HepG2 (cell line): ENCODE measurements around the gene NLRC5. TPM values are rescaled to one million over a fixed set of nuclear protein-coding genes. Genes with fewer than 3 reads are reported as not detected.

ENCODE experiments used
- FOXA1 ChIP-seq, 2 experiments: fragments of 450-650 bp in 1 of 2; sonication (generic) in 1 of 2; formaldehyde crosslinking in 1 of 2; IDR thresholded peaks; 2 replicates each; pipeline versions ENCODE4 v1.4.0 to v1.6.1; 2016 to 2020; ENCODE audit warnings: missing genetic modification reagents in 1 of 2
- HDAC1 ChIP-seq: sonication (generic); formaldehyde crosslinking; IDR thresholded peaks from 2 replicates; pipeline ENCODE4 v1.5.1; 2020; ENCODE audit warnings: mild to moderate bottlenecking, missing genetic modification reagents
- PAWR ChIP-seq: sonication (generic); formaldehyde crosslinking; IDR thresholded peaks from 2 replicates; pipeline ENCODE4 v1.4.0; 2020; ENCODE audit warnings: missing genetic modification reagents, mild to moderate bottlenecking, borderline replicate concordance
- PAX8 ChIP-seq: sonication (generic); formaldehyde crosslinking; IDR thresholded peaks from 2 replicates; pipeline ENCODE4 v1.8.0; 2022; ENCODE audit warnings: mild to moderate bottlenecking, missing genetic modification reagents, borderline replicate concordance
- RNF2 ChIP-seq: fragments of 450-650 bp; conservative IDR thresholded peaks from 2 replicates; pipeline ENCODE4 v1.6.1; 2016; ENCODE audit warnings: low read depth
- SAP130 ChIP-seq: IDR thresholded peaks from 2 replicates; pipeline ENCODE4 v1.6.1; 2016; ENCODE audit warnings: low read depth
- SP4 ChIP-seq: sonication (generic); formaldehyde crosslinking; IDR thresholded peaks from 2 replicates; pipeline ENCODE4 v1.8.1; 2023; ENCODE audit warnings: mild to moderate bottlenecking, missing genetic modification reagents
- ZBTB8A ChIP-seq: sonication (generic); formaldehyde crosslinking; IDR thresholded peaks from 2 replicates; pipeline ENCODE4 v1.4.0; 2020; ENCODE audit warnings: mild to moderate bottlenecking, low read depth, missing genetic modification reagents, borderline replicate concordance
- ZNF547 ChIP-seq: sonication (generic); formaldehyde crosslinking; IDR thresholded peaks from 2 replicates; pipeline ENCODE4 v1.5.1; 2020; ENCODE audit warnings: mild to moderate bottlenecking, missing genetic modification reagents
- ZNF556 ChIP-seq: sonication (generic); formaldehyde crosslinking; IDR thresholded peaks from 2 replicates; pipeline ENCODE4 v1.4.0; 2020; ENCODE audit warnings: mild to moderate bottlenecking, missing genetic modification reagents, borderline replicate concordance
- polyA plus RNA-seq, 8 experiments: library from polyadenylated mRNA; depleted of rRNA in 3 of 8; stranded (reverse) in 7 of 8; unstranded in 1 of 8; fragments of >200 nt; fragmentation: Illumina TruSeq in 4 of 8; extraction: Trizol in 4 of 8; gene quantifications; 2 replicates each; pipeline versions ENCODE4 v1.2.1 to v1.2.3, GENCODE V29; 2011 to 2016; ENCODE audit warnings: low read depth in 4 of 8, missing spikeins in 1 of 8, mixed read lengths in 1 of 8; ENCODE audit not compliant: insufficient read depth in 1 of 8
- total RNA-seq, 5 experiments: library from RNA; depleted of rRNA; stranded (reverse); fragments of >200 nt; fragmentation: Illumina TruSeq; extraction: Trizol; gene quantifications; 2 replicates each; pipeline ENCODE4 v1.2.3, GENCODE V29; 2016; ENCODE audit warnings: low read depth in 1 of 5
- TF ChIP-seq, protein P1 (sequence below): sonication (generic); formaldehyde crosslinking; IDR thresholded peaks from 2 replicates; pipeline ENCODE4 v1.5.0; 2020; ENCODE audit warnings: mild to moderate bottlenecking, missing genetic modification reagents, moderate library complexity
- TF ChIP-seq, protein P2 (sequence below): sonication (generic); formaldehyde crosslinking; IDR thresholded peaks from 2 replicates; pipeline ENCODE4 v1.4.0; 2020; ENCODE audit warnings: missing genetic modification reagents, borderline replicate concordance
- TF ChIP-seq, protein P3 (sequence below): sonication (generic); formaldehyde crosslinking; IDR thresholded peaks from 2 replicates; pipeline ENCODE4 v1.4.0; 2020; ENCODE audit warnings: missing genetic modification reagents
- TF ChIP-seq, protein P4 (sequence below): sonication (generic); formaldehyde crosslinking; IDR thresholded peaks from 2 replicates; pipeline ENCODE4 v1.9.0; 2022; ENCODE audit warnings: missing genetic modification reagents, mild to moderate bottlenecking, borderline replicate concordance
- TF ChIP-seq, protein P5 (sequence below): sonication (generic); formaldehyde crosslinking; IDR thresholded peaks from 2 replicates; pipeline ENCODE4 v1.5.0; 2020; ENCODE audit warnings: mild to moderate bottlenecking, missing genetic modification reagents

Gene NLRC5
- total and polyA plus RNA-seq, 2 of the 13 experiments (the other 11 are each of a cell fraction or from before 2014, with no cell fraction given): 6.3 to 12.7 TPM

DNA sequence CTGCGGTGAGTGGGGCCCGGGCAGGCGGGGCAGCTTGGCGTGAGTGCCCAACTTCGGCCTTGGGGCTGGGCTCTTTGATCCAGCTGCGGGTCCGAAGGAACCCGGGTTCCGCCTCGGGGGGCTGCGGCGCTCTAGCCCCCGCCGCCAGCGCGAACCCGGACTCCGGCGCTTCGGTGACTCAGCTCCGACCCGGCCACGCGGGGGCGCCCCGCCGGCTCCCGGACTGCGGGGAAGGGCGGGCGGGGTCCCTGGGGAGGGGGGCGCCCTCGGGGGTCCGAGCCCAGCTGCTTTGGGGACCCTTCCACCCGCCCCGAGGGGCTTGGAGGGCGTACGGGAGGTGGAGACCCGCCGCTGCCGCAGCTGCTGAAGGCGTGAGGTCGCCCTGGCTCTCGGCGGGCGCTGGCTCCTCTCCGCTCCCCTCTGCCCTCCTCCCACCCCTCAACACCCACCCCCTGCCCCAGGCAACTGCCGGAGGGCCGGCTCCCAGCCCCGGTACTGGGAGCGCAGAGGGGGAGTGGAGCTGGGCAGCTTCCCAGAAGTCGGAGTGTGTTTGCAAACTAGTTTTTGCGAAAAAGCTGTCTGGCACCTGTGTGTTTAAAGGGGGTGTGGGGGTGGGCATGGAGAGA is 103.5 kb downstream of the NLRC5 start (continued):
- 0 out of 2 replicates have a peak, but pooled peaks have one; percentile 22 for TF ChIP-seq PAX8 (CRISPR knock-in tag)
- no peak; the same call in 1 of the 2 replicates for TF ChIP-seq ZNF547 (CRISPR knock-in tag)
- TF ChIP-seq, protein P1, sequence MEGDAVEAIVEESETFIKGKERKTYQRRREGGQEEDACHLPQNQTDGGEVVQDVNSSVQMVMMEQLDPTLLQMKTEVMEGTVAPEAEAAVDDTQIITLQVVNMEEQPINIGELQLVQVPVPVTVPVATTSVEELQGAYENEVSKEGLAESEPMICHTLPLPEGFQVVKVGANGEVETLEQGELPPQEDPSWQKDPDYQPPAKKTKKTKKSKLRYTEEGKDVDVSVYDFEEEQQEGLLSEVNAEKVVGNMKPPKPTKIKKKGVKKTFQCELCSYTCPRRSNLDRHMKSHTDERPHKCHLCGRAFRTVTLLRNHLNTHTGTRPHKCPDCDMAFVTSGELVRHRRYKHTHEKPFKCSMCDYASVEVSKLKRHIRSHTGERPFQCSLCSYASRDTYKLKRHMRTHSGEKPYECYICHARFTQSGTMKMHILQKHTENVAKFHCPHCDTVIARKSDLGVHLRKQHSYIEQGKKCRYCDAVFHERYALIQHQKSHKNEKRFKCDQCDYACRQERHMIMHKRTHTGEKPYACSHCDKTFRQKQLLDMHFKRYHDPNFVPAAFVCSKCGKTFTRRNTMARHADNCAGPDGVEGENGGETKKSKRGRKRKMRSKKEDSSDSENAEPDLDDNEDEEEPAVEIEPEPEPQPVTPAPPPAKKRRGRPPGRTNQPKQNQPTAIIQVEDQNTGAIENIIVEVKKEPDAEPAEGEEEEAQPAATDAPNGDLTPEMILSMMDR (CRISPR knock-in tag): peak; percentile 72
- TF ChIP-seq, protein P2, sequence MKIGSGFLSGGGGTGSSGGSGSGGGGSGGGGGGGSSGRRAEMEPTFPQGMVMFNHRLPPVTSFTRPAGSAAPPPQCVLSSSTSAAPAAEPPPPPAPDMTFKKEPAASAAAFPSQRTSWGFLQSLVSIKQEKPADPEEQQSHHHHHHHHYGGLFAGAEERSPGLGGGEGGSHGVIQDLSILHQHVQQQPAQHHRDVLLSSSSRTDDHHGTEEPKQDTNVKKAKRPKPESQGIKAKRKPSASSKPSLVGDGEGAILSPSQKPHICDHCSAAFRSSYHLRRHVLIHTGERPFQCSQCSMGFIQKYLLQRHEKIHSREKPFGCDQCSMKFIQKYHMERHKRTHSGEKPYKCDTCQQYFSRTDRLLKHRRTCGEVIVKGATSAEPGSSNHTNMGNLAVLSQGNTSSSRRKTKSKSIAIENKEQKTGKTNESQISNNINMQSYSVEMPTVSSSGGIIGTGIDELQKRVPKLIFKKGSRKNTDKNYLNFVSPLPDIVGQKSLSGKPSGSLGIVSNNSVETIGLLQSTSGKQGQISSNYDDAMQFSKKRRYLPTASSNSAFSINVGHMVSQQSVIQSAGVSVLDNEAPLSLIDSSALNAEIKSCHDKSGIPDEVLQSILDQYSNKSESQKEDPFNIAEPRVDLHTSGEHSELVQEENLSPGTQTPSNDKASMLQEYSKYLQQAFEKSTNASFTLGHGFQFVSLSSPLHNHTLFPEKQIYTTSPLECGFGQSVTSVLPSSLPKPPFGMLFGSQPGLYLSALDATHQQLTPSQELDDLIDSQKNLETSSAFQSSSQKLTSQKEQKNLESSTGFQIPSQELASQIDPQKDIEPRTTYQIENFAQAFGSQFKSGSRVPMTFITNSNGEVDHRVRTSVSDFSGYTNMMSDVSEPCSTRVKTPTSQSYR (CRISPR knock-in tag): no peak
- TF ChIP-seq PAWR (CRISPR knock-in tag): no peak
- no peak for TF ChIP-seq FOXA1 (IDR thresholded peaks at IDR 0.05)
- no peak for TF ChIP-seq FOXA1 (CRISPR knock-in tag; IDR thresholded peaks at IDR 0.05)
- TF ChIP-seq HDAC1 (CRISPR knock-in tag): no peak
- TF ChIP-seq, protein P3, sequence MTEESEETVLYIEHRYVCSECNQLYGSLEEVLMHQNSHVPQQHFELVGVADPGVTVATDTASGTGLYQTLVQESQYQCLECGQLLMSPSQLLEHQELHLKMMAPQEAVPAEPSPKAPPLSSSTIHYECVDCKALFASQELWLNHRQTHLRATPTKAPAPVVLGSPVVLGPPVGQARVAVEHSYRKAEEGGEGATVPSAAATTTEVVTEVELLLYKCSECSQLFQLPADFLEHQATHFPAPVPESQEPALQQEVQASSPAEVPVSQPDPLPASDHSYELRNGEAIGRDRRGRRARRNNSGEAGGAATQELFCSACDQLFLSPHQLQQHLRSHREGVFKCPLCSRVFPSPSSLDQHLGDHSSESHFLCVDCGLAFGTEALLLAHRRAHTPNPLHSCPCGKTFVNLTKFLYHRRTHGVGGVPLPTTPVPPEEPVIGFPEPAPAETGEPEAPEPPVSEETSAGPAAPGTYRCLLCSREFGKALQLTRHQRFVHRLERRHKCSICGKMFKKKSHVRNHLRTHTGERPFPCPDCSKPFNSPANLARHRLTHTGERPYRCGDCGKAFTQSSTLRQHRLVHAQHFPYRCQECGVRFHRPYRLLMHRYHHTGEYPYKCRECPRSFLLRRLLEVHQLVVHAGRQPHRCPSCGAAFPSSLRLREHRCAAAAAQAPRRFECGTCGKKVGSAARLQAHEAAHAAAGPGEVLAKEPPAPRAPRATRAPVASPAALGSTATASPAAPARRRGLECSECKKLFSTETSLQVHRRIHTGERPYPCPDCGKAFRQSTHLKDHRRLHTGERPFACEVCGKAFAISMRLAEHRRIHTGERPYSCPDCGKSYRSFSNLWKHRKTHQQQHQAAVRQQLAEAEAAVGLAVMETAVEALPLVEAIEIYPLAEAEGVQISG: peak; percentile 36; the same call in 1 of the 2 replicates
- TF ChIP-seq, protein P4, sequence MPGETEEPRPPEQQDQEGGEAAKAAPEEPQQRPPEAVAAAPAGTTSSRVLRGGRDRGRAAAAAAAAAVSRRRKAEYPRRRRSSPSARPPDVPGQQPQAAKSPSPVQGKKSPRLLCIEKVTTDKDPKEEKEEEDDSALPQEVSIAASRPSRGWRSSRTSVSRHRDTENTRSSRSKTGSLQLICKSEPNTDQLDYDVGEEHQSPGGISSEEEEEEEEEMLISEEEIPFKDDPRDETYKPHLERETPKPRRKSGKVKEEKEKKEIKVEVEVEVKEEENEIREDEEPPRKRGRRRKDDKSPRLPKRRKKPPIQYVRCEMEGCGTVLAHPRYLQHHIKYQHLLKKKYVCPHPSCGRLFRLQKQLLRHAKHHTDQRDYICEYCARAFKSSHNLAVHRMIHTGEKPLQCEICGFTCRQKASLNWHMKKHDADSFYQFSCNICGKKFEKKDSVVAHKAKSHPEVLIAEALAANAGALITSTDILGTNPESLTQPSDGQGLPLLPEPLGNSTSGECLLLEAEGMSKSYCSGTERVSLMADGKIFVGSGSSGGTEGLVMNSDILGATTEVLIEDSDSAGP: 0 out of 2 replicates have a peak, but pooled peaks have one; percentile 2
- peak; percentile 25; the same call in 1 of the 2 replicates for TF ChIP-seq SAP130 (CRISPR knock-in tag)
- peak; percentile 62 for TF ChIP-seq SP4 (CRISPR knock-in tag)
- no peak for TF ChIP-seq RNF2
- TF ChIP-seq ZNF556 (CRISPR knock-in tag): peak; percentile 17; the same call in 1 of the 2 replicates
- TF ChIP-seq, protein P5, sequence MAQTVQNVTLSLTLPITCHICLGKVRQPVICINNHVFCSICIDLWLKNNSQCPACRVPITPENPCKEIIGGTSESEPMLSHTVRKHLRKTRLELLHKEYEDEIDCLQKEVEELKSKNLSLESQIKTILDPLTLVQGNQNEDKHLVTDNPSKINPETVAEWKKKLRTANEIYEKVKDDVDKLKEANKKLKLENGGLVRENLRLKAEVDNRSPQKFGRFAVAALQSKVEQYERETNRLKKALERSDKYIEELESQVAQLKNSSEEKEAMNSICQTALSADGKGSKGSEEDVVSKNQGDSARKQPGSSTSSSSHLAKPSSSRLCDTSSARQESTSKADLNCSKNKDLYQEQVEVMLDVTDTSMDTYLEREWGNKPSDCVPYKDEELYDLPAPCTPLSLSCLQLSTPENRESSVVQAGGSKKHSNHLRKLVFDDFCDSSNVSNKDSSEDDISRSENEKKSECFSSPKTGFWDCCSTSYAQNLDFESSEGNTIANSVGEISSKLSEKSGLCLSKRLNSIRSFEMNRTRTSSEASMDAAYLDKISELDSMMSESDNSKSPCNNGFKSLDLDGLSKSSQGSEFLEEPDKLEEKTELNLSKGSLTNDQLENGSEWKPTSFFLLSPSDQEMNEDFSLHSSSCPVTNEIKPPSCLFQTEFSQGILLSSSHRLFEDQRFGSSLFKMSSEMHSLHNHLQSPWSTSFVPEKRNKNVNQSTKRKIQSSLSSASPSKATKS (CRISPR knock-in tag): no peak
- TF ChIP-seq ZBTB8A (CRISPR knock-in tag): no peak
